Activated CD4-positive, alpha-beta T cell treated with anti-CD3 and anti-CD28 coated beads, Interleukin-2, Interleukin-4, amounts not matched to agents 100 ng/mL and 50 ng/mL, durations not matched to agents 16 hours and 8 hours (primary cell): ENCODE data around the gene MFN2.
"Not testable (repeated sequence)": the region's sequence is repeated elsewhere in the genome, so short reads cannot be mapped to it uniquely, and the experiment has no call there.

Source experiments
- DNase-seq: peaks from one replicate; pipeline ENCODE4 v3.0.0-alpha.2; 2020; ENCODE audit warnings: low spot score

Gene MFN2

DNA sequence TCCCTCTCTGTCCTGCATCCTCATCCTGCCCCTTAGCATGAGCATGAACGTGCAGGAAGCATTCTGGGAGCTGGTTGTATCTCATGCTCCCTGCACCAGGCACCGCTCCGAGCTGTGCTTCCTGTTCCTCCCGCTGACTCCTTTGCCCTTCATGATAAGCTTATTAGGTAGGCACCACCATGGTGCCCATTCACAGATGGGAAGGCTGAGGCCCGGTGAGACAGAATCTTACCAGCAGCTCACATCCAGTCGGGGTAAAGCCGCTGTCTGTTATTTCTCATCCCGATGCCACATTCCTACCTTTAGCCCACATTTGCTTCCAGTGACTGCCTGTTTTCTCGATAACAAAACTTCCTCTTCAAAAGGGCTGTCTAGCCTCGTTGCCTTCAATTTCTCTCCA lies 46.3 kb downstream of the MFN2 start:
- no peak for DNase-seq

GRCh38 chr1:12028248-12028647 lies 48.0 kb downstream of the MFN2 start:
- no peak for DNase-seq

- no peak for DNase-seq
Observed at GRCh38 chr1:12028957-12029511, 48.8 kb downstream of the MFN2 start.

GRCh38 chr1:12029720-12030339 lies 49.6 kb downstream of the MFN2 start:
- no peak for DNase-seq

GRCh38 chr1:12031039-12031980 lies 51.1 kb downstream of the MFN2 start:
- peak; percentile 51 for DNase-seq

DNA sequence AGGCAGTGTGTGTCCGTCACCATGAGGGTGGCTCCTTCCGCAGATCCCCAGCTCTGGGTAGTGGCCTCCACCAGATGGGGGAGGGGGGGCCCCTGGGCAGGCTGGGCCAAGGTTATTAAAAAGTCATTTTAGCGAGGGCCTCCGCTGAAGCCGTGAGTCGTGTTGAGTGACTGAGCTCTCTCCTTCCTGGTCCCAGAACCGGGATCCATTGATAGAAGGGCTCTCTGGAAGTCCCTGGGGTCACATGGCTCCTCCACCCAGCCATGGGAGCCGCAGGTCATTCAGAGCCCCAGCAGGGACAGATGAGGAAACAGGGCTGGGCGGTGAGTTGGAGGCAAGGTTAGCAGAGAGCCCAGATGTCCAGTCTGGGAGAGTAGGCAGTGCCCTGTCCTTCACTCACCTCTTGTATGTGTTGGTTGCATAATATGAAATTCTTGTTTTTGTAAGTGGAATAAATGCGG lies 51.9 kb downstream of the MFN2 start:
- no peak for DNase-seq

GRCh38 chr1:12033441-12033840 lies 53.2 kb downstream of the MFN2 start:
- DNase-seq: not testable (repeated sequence)

DNA sequence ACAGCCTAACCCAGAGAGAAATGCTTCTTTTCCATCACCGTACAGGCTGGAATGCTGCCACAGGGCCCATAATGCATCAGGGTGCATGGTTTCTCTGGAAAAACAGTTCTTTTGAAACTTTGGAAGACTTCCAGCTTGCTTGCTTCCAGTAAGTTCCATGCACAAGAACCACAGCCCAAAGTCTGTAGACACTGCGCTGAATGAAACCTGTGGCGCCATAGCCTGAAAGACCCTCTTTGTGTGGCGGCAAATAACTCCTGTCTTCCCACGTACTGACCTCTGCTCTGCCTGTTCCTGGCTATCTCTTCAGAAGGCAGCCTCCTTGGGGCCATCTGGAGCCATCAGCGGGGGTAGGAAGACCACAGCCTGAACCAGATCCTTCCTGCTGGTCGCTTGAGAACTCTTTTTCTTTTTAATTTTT lies 54.1 kb downstream of the MFN2 start:
- no peak for DNase-seq

GRCh38 chr1:12035312-12035711 lies 55.1 kb downstream of the MFN2 start:
- no peak for DNase-seq

DNA sequence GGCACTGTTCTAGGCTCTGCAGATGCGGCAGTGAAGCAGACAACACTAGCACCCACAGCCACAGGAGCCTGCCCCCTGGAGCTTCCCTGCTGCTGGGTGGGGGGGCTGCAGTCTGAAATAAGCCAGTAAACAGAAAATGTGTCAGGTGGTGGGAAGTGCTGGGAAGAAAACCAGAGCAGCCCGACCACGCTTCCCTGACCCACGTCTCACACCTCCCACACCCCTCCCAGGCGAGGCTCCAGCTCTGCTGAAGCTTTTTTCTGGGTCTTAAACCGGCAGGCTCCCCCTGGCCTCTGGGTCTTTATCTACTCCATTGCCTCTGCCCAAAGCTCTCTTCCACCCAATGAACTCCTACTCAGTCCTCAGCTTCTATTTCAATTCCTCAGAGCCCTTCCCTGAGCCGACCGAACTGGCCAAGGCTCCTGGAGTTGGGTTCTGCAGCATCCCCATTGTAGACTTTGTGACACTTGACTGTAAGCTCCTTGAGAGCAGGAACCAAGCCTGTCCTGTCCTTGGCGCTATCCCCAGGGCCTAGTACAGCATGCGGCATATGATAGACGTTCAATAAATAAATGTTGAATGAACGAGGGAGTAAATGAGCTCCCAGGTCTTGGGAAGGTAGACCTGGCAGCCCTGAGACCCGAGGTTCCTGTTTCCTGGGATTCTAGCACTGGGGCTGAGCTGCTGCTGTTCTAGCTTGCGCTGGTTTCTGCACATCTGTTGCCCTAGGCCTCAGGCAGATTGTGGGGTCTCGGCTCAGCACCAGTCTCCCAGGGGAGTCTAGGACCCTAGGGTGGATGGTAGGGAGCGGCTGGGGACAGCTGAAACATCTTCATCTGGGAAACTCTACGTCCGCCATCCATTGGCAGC lies 57.5 kb downstream of the MFN2 start:
- no peak for DNase-seq

GRCh38 chr1:12038356-12039163 lies 58.3 kb downstream of the MFN2 start:
- no peak for DNase-seq

- no peak for DNase-seq
Observed at GRCh38 chr1:12039164-12039525, 58.9 kb downstream of the MFN2 start.

- DNase-seq: not testable (repeated sequence)
Observed at GRCh38 chr1:12039824-12040456, 59.7 kb downstream of the MFN2 start.

DNA sequence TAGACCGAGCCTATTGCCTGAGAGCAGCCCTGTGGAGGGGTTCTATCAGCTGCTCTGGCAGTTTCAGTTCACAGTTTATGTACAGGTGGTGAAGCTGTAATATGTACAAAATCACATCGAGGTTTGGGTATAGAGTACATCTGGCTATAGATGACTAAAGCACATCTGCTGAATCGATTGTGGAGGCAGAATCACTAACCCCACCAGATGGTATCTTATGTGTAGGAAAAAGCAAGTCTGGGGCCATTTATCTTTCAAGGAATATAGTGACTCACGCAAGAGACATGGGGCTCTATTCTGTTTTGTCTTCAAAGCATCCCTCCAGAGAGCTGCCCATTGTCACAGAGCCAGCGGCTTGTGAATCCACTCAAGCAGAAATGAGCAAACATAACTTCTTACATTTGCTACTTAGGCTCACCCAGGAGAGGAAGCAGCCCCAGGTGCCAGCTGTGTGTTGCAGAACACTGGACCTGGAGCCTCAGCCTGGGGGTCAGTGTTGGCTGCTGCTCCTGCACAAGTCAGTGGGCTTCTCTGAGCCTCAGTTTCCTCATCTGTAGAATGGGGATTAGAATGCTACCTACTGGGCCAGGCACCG lies 60.3 kb downstream of the MFN2 start:
- DNase-seq: peak; percentile 79

DNA sequence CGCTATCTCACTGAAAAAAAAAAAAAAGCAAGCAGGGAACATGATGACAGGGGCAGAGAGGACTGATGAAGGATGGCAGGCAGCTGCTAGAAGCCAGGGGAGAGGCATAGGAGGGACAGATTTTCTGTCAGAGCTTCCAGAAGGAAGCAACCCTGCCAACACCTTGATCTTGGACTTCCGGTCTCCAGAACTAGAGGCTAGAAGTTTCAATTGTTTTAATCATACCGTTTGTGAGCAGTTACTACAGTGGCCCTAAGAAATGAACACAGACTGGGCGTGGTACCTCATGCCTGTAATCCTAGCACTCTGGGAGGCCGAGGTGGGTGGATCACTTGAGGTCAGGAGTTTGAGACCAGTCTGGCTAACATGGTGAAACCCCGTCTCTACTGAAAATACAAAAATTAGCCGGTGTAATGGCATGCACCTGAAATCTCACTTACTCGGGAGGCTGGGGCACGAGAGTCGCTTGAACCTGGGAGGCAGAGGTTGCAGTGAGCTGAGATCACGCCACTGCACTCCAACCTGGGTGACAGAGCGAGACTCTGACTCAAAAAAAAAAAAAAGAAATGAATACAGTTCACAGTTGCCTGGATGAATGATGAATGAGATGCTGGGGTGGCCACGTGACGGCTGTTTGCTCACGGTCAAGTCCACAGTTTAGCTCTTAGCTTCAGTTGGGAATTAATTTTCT lies 64.1 kb downstream of the MFN2 start:
- peak; percentile 66 for DNase-seq

- no peak for DNase-seq
Observed at GRCh38 chr1:12046749-12047119, 66.5 kb downstream of the MFN2 start.

DNA sequence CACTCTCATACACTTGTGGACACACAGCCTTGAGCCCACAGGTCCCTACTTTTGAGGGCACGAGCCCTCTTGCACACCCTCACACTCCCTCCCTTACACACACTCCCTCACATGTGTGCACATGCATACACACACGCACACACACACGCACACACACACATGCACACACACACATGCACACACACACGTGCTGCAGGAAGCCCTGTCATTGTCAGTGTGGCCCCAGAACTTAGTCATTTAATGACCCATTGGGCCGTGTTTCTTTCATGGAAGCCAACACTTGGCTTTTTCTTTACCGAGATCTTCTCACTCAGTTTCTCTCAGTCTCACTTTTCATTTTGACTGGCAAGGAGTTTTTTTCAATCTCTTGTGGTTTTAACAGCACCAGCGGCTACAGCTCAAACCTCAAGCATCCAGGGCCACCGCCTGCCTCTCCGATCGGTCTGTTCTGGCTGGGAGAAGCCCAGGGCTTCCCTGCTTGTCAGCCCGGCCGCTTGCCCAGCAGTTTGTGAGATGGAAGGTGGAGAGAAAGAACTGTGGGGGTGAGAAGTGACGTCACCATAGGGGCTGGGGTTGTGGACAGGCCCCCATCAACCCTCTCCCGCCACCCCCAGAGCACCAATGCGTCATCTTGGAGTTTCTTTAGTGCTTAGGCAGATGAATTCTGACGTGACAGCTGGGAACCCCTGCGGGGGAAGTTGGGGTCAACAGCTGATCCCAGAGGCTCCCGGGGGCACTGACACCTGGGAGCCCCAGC lies 67.1 kb downstream of the MFN2 start:
- peak; percentile 95 for DNase-seq

DNA sequence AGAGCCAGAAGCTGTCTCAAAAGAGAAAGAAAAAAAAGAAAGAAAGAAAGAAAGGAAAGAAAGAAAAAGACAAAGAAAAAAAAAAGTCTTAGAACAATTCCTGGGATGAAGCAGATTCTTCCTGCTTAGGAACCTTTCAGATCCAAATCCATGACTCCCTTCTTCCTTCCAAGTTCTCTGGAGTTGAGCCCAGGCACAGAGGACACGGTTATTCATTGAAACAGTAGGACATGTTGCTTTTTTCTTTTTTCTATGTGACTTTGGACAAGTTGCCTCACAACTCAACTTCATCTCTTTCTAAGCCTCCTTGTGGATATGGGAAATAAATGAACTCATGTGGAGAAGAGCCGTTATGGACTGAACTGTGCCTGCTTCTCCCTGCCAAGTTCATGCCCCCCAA lies 68.1 kb downstream of the MFN2 start:
- DNase-seq: no peak

GRCh38 chr1:12049616-12050015 lies 69.4 kb downstream of the MFN2 start:
- DNase-seq: no peak
